Stimulated activated CD4-positive, alpha-beta T cell treated with anti-CD3 and anti-CD28 coated beads, TNF-alpha, amount 100 ng/mL, for 1 hour (primary cell): Measurements from ENCODE around the gene HOXA3.

Experiments
- DNase-seq, 3 donors: peaks; one replicate each; pipeline ENCODE4 v3.0.0-alpha.2; 2020; ENCODE audit warnings: low read depth in 3 of 3, low spot score in 1 of 3

Gene HOXA3

DNA sequence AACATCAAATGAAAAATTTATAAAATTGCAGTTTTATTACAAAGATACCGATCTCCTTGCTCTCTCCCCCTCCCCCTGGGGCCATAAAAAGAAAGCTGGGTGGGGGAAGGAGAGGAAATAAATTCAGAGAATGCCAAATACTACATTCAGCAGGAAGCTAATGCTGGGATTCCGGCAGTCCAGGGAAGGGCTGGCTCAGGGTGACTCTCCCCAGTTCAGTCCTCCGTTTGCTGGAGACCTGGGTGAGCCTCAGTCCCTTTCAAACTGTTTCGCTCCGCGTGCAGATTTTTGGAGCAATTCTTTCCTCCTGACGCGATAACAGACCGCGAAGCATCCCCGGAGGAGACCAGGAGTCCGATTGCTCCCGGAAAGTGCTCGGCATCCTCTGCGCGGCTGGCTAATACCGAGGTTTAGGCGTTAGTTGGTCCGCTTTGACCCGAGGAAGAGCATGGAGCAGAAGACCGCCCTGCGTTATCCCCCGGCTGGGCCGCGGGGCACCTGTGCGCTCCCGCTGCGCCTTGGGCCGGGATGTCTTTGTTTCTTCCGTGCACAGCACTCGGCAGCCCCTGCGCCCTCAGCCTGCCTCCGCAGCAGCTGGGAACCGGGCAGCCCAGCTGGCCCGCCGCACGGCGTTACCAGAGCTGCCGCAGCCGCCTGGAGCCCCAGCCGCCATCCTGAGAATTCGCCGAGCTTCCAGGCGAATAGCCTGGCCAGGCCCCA lies 46.0 kb downstream of the HOXA3 start:
- no peak for DNase-seq

DNA sequence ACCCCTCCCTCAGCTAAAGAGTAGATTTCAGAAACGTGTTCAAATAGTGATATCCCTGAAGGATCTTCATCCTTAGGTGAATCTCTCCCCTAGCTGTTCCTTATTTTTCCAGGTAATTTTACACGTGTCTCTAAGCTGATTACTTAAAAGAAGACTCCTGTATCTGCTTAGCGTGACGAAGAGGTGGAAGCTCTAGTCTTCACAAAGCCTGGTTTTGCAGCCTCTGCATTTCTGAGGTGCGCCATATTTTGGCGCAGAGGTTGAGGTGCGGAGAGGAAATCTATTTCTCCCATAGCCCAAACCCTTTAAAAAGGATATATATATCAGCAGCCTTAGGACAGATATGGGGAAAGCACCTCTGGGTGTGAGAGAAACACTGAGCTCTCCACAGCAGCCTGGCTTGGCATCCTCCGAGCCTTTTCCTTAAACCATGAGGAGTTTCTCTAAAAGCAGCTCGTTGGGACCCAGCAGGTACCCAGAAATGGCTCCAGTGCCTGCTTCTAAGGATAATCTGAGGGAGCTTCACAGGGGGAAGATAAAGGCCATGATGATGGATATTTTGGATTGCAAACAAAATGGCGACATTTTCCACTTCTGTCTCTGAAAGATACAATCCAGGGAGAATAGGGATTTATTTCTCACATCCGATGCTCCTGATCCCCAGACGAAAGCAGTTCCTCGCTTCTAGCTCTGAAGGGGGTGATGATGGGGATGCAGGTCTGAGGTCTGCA lies 46.9 kb downstream of the HOXA3 start:
- no peak for DNase-seq

DNA sequence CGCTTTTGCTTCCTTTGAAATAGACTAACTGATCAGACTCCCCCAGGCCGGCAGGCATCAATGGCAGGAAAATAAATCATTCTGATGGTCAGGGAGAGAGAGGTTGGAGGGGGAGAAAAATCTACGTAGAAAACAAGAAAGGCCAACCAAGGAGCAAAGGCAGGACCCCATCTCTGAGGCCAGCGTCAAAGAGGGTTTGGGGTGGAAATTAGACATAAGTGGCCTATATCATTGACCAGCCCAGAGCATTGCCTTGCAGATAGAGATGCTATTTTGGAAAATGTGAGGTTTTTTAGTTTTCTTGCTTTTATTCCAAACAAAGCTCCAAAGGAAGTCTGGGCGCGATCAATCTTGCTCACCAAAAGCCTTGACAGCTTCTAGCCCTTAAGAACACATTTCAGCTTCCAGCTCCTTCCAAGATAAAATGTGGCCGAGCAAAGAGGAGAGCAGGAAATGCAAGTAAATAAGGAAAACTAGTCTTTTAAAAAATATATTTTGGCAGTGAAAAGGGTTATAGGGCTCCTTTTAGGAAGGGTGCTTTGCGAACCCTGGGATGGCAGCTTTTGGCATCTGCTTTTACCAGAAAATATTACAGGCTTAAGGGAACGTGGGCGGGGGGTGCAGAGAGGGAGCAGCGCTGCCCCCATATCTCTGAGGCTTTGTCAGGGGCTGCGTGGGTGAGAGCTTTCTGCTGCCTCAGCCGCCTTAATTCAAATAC lies 47.9 kb downstream of the HOXA3 start:
- DNase-seq: no peak

DNA sequence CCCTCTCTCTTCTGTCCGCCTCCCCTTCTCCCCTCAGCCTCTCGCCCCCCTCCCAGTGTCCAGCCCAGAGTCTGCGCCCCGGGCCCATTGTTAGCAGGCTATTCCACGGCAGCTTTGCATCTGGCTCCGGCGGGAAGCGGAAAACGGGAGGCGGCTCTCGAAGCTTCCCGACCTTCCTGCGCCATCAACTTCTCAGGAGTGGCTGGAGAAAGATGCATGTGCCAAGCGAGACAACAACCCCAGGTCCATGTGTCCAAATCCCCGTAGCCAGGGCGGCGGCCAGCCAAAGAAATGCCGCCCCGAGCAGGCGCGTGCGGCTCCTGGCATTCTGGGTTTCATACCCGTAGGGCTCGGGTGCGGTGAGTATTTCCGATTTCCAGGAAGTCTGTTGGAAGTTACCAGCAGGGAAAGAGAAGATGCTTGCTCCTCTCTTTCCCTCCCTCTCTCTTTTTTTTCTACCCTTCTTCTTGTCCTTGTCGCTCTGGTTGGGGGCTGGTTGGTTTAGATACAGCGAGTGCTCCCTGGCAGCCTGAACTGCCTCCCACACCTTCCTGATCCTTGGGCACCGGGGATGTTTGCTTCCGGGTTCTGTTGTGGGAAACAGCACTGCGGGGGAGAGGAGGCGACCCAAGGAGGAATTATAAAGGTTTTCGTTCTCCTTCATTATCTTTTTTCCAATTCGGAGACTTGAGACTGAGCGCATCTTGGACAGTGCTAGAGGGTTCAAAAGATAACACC lies 48.7 kb downstream of the HOXA3 start:
- DNase-seq: no peak

DNA sequence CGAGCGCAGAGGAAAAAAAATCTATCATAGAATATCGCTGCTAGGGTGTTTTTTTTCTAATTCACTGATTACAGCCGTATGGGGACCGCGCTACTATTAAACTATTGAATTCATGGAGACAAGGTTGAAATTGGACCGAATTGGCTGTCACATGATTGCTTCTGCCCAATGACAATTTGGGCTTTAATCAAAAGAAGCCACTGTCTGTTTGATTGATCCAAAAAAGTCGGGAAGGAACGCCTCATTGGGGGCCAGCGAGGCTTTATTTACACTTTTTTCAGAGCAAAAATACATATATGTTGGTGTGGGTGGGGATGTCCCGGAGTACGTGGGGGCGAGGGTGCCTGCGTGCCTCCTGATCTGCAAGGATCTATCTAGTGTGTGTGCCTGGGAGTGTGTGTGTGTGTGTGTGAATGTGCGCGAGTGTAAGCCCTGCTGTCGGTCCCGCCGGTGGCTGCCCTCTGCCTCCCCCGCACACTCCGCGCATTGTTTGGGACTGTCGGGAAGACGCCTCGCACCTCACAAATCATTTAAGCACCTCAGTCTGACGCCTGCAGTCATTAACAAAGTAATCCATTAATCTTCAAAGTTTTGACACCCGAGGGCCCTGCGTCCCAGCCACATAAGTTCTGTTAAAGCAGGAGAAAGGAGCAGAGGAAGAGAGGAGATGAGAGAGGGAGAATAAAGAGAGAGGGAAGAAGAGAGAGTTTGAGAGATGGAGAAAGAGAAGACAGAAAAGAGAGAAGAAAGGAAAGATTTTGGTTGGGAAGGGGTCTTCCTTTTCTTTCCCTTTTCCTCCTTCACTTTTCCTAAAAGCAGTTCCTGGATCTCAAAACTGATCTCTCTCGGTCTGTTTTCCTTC lies 49.6 kb downstream of the HOXA3 start, which contains the start of gene HOXA2:
Gene HOXA2 (minus strand): TSS at position 103 of the 862 bp plus-strand sequence. CDS start 183 bp downstream, outside the sequence.
- no peak for DNase-seq

DNA sequence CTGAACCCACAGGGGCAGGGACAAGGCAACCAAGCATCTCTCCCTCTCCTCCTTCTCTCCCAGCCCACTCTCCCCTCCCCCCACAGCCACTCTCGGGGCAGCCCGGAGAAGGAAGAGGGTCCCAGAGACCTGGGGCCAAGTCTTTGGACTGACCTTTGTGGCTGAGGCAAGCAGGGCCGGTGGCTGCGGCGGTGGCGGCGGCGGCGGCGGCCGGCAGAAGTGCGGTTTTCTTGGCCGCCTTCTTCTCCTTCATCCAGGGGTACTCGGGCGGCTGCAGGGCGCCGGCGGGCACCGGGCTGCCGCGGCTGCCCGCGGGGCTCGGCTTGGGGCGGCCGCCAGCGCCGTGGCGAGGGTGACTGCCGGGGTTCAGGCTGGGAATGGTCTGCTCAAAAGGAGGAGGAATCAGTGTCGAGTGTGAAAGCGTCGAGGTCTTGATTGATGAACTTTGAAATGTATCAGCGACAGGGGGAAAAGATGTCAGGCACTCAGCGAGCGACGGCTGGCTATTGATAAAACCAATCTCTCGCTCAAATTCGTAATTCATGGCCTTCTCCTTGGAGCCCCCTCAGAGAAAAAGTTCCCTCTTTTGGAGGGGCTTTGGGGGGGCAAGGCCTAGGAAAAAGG lies 50.3 kb downstream of the HOXA3 start:
- DNase-seq: no peak

DNA sequence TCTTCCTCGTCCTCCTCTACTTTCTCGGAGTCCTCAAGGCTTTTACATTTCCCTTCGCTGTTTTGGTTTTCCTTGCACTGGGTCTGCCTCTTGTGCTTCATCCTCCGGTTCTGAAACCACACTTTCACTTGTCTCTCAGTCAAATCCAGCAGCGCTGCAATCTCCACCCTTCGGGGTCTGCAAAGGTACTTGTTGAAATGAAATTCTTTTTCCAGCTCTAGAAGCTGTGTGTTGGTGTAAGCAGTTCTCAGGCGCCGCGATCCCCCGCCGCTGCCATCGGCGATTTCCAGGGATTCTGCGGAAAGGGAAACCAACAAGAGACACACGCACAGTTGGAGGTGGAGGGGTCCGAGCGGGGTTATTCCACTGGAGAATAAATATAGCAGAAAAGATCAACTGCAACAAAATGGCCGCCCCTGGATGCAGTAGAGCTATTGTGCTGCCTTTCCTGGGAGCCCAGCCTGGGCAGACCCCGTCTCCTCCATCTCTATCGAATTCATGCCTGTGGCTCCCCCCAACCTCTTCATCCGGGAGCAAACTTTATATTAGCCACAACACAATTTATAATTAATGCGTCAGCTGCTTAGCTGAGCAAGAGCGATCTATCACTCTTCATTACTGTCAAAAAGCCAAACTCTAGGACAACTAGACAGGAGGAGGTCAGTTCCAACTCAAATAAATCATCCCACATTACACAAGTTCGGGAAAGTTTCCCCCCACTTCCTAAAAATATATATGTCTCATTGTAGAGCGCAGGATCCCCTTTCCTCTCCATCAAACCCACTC lies 51.0 kb downstream of the HOXA3 start:
- DNase-seq: no peak

DNA sequence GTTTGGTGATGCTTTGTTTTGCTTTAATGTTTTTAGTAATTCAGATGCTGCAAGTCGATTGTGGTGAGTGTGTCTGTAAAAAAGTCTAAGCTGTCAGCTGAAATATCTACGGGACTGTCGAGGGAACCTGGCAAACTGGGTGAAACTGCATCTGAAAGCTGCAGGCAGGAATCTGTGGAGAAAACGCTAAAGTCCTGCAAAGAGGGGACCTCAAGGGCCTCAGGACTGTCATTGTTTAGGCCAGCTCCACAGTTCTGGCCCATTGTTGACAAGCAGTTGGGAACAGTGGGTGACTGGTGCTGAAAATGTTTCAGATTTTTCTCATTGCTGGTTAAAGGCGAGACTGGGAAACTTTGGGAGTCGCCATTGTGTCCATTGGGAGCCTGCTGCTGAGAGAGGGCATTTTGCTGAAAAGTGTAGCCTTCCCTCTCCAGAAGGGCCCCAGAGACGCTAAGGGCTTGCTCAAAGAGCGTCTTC lies 51.7 kb downstream of the HOXA3 start:
- DNase-seq: no peak

DNA sequence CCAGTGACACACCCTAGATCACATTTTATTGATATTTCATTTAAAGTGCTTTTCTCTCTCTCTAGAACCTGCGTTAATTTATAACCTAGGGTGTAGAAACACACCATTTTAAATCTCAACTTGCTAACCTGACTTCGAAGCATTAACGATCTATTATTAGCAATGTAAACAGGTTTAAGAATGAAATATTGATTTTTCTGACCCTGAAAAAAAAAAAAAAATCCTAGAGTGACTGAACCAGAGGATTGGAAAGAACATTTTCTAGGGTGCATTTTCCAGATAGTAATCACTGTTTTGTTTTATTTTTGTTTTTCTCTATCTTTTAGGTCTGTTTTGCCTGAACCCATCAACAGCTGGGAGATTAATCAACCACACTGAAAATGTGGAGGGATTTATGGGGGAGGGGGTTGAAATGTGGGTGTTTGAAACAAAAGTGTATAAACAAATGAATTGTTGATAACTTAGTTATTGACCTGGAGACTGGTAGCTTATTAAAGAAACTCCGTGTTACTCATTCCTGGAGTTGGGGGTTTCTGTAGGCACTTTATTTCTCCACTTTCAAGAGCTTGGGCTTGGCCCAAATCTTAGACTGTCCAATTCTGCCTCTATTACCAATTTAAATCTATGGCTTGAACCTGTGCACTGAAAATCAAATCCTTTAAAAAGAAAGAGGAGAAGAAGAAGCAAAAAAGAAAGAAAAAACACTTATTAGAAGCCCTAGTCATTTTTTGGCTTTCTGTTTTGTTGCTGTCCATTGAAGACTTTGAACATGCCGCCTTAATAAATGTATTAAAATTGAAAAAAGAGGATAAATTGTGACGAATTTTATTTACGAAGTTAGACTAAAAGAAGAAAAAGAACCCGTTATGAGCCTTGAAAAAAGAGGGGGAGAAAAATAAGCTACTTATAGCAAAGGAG lies 52.7 kb downstream of the HOXA3 start:
- no peak for DNase-seq

DNA sequence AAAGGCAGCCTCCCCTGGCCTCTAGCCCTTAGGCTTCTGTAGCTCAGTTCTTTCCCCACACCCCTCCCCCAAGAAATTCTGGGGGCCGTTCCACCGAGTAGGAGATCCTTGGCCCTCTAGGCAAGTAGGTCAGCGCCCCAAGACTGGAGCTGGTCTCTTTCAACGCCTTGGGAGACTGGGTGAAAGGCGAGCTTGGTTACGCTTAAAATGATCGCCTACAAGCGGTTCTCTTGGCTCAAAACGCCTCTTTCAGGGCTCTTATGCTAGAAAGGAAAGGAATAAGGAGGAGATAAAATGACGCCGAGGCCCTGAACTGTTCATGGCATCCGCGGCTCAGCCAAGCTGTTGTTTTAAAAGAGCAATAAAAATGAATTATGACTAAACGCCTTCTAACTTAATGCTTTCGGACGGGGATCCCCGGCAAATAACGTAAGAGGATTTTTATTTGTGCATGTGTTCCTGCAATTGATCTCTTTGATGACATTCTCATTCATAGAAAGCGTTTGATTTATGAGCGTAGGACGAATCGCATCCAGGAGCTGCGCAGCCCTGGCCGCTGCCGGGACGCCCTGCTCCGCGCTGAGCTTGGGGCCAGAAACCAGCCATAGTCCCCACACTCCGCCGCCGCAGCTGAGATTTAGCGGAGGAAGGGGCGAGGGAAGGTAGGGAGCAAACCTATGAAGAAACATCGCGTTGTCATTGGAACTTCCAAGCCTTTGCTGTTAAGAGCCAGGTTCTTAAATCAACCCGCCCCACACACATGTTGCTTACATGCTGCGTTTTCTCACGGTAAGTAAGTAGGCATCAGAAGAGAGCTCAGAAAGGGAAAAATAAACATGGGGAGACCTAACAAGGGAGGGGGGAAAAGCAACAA lies 53.6 kb downstream of the HOXA3 start:
- no peak for DNase-seq

DNA sequence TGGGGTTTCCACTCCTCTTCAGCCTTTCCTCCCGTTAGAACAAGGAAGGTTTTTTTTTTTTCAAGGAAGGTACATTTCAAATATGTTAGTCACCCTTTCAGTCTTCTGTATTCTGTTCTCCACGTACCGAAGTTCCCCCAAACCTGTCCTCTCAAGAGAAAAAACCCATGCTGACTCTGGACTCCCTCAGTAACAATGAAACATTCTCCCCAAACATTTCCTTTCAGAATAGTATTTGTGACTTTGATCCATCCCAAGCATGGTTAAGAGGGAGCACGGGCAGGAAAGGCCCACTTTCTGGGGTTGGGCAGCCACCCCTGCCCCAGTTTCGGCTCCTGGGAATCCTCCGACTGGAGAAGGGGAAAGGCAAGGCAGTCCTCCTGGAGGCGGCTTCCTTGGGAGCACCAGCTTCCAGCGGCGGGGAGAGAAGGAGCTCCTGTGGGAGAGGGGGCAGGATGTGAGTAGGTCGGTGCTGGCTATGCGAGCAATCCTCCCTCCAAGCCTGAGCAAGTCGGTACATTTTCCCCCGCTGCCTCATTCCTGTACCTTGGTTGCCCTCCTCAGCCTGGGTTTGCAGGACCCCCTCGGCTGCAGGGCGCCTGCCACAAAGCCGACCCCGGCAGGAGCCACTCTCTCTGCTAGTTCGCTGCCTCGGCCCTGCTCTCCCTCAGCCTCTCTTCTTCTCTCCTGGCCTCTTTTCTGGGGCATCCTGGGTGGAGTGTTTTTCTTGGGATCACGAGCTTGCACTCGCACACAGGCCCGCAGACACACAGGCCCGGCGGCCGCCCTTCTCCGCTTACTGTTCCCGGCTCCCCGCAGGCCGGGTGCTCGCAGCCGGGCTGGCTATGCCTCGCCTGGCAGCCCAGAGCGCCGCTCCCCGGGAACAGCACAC lies 54.5 kb downstream of the HOXA3 start:
- DNase-seq: no peak

DNA sequence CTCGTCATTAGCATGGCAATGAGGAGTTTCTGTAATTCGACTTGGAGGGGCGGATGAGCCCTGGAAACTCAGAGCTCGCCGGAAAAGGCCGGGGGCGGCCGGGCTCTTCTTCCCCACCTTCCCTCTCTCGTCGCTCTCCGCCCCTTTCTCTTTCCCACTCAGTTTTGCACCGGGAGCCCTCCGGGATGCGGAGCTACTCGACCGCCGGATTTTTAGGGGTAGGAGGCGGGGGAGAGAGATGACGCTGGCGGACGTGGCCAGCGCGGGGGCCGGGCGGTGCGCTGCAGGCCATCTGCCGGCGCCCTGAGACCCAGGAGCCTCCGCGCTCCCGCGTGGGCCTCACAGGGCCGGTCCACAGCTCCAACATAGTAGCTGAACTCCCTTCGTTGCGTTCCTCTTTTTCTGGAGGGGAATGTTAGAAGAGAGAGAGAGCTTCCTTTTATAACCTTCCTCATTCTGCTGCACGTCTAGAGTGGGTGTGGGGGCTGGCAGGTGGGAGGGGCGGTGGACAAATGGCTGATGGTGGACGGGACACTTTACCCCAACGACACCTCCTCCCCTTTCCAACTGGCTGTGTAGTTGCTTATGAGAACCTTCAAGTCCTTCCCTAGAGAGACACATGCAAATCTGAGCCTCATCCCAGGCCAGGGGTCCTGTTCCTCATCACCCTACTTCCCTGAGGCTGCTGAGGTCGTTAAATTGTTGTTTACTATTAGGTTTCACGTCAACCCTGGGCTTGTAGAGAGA lies 55.4 kb downstream of the HOXA3 start:
- no peak for DNase-seq

DNA sequence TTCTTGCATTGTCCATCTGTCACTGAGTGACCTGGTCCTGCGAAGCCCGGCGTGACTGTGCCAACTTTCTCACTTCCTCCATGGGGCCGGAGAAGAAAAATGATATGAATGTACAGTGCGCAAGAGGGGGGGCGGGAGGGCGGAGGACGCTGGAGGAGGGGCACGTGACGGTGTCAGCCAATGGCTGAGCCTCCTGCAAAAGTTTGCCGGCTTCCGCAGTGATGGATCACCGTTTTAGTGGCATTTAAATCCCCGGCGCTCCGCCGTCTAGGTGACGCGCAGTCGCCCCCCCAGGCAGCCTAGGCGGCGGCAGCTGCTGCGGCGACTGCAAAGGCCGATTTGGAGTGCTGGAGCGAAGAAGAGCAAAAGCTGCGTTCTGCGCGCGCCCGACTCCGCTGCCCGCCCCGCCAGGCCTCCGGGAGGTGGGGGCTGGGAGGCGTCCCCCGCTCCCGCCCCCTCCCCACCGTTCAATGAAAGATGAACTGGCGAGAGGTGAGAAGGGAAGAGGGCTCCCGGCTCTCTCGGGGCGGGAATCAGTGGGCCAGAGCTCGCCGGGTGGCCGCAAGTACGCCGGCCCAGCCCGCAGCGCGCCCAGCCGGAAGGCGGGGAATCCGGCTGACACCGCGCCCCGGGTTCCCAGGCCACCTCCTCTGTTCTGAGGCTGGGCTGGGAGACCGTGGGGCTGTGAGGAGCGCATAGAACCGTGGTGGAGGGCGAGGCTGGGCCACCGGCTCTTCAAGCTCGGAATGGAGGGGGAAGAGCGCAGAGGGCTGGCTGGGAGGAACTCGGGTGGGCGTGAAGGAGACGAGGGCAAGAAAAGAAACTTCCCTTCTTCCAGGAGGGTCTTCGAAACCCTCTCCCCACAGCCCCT lies 56.3 kb downstream of the HOXA3 start, which contains the start of gene HOXA1:
Gene HOXA1 (minus strand): TSS at position 104 of the 871 bp plus-strand sequence. CDS start 88 bp downstream, at position 16.
- DNase-seq: peak; percentile 24 to 42 (median 32)
